SKM-1 (cell line): ENCODE measurements around the gene PHF1.
"Not testable (repeated sequence)": the region's sequence is repeated elsewhere in the genome, so short reads cannot be mapped to it uniquely, and the experiment has no call there.

Source experiments
- DNase-seq: peaks from one replicate; lab custom pipeline; 2025; ENCODE audit not compliant: unreplicated experiment; lab: John Stamatoyannopoulos, UW

PHF1 gene

GRCh38 chr6:33410711-33411631 is at the start of gene PHF1:
Gene PHF1 (plus strand): TSS chr6:33411014. CDS start chr6:33412264, 1,250 bp downstream.
- peak; percentile 66 for DNase-seq

GRCh38 chr6:33363486-33363885 is 47.3 kb upstream of the PHF1 start:
- DNase-seq, result not testable (repeated sequence)

- DNase-seq, result not testable (repeated sequence)
Measured at GRCh38 chr6:33364475-33365205, 46.2 kb upstream of the PHF1 start.

GRCh38 chr6:33365206-33365971 is 45.4 kb upstream of the PHF1 start:
- not testable (repeated sequence) for DNase-seq

GRCh38 chr6:33367009-33367714 is 43.7 kb upstream of the PHF1 start:
- DNase-seq, result no peak

GRCh38 chr6:33367715-33368025 is 43.1 kb upstream of the PHF1 start:
- DNase-seq, result not testable (repeated sequence)

- DNase-seq, result not testable (repeated sequence)
Measured at GRCh38 chr6:33371901-33372300, 38.9 kb upstream of the PHF1 start.

- no peak for DNase-seq
Measured at GRCh38 chr6:33372526-33373123, 38.2 kb upstream of the PHF1 start.

- no peak for DNase-seq
Measured at GRCh38 chr6:33373960-33374910, 36.6 kb upstream of the PHF1 start.

- DNase-seq, result peak; percentile 14
Measured at GRCh38 chr6:33375143-33375671, 35.6 kb upstream of the PHF1 start.

- no peak for DNase-seq
Measured at GRCh38 chr6:33377171-33377570, 33.6 kb upstream of the PHF1 start.

GRCh38 chr6:33379184-33379583 is 31.6 kb upstream of the PHF1 start:
- not testable (repeated sequence) for DNase-seq

GRCh38 chr6:33380272-33380981 is 30.4 kb upstream of the PHF1 start:
- no peak for DNase-seq

GRCh38 chr6:33383427-33384185 is 27.2 kb upstream of the PHF1 start:
- DNase-seq, result no peak

GRCh38 chr6:33384581-33385020 is 26.2 kb upstream of the PHF1 start:
- no peak for DNase-seq

- DNase-seq, result no peak
Measured at GRCh38 chr6:33390173-33390572, 20.6 kb upstream of the PHF1 start.

- no peak for DNase-seq
Measured at GRCh38 chr6:33390767-33391277, 20.0 kb upstream of the PHF1 start.
